Activated CD8-positive, alpha-beta memory T cell treated with anti-CD3 and anti-CD28 coated beads for 48 hours (primary cell): ENCODE data around the gene PXYLP1.

Experiments used
- DNase-seq, 3 experiments: peaks; one replicate each; pipeline ENCODE4 v3.0.0-alpha.2; 2020; ENCODE audit warnings: low read depth in 2 of 3, low spot score in 2 of 3

Gene PXYLP1

GRCh38 chr3:141271279-141272030 lies 39.8 kb downstream of the PXYLP1 start:
- DNase-seq: no peak

GRCh38 chr3:141272906-141273662 lies 41.5 kb downstream of the PXYLP1 start:
- DNase-seq: no peak

- DNase-seq: no peak
Measured at GRCh38 chr3:141273700-141274410, 42.2 kb downstream of the PXYLP1 start.

- DNase-seq: no peak
Measured at GRCh38 chr3:141274411-141275031, 42.9 kb downstream of the PXYLP1 start.

- DNase-seq: no peak
Measured at GRCh38 chr3:141275032-141275422, 43.4 kb downstream of the PXYLP1 start.

- no peak for DNase-seq
Measured at GRCh38 chr3:141275511-141275910, 43.9 kb downstream of the PXYLP1 start.

- DNase-seq: no peak
Measured at GRCh38 chr3:141275973-141276372, 44.3 kb downstream of the PXYLP1 start.

GRCh38 chr3:141276398-141276797 lies 44.8 kb downstream of the PXYLP1 start:
- DNase-seq: no peak

GRCh38 chr3:141277451-141277850 lies 45.8 kb downstream of the PXYLP1 start:
- no peak for DNase-seq

GRCh38 chr3:141278196-141279076 lies 46.8 kb downstream of the PXYLP1 start:
- no peak for DNase-seq

GRCh38 chr3:141279077-141279967 lies 47.7 kb downstream of the PXYLP1 start:
- no peak for DNase-seq

GRCh38 chr3:141280086-141280485 lies 48.5 kb downstream of the PXYLP1 start:
- no peak for DNase-seq

- no peak for DNase-seq
Measured at GRCh38 chr3:141280690-141281089, 49.1 kb downstream of the PXYLP1 start.

GRCh38 chr3:141285570-141285969 lies 53.9 kb downstream of the PXYLP1 start:
- DNase-seq: no peak

GRCh38 chr3:141286856-141287255 lies 55.2 kb downstream of the PXYLP1 start:
- DNase-seq: no peak

GRCh38 chr3:141287326-141287725 lies 55.7 kb downstream of the PXYLP1 start:
- no peak for DNase-seq

- no peak for DNase-seq
Measured at GRCh38 chr3:141288336-141288990, 56.8 kb downstream of the PXYLP1 start.

- no peak for DNase-seq
Measured at GRCh38 chr3:141289228-141289772, 57.7 kb downstream of the PXYLP1 start.
